ENCODE results near the gene DRD1. TPM values are rescaled to one million over a fixed set of nuclear protein-coding genes. Genes with fewer than 3 reads are reported as not detected.

The DRD1 gene
- total RNA-seq, 1 experiment from 2014 or later = 1.0 TPM

DNA sequence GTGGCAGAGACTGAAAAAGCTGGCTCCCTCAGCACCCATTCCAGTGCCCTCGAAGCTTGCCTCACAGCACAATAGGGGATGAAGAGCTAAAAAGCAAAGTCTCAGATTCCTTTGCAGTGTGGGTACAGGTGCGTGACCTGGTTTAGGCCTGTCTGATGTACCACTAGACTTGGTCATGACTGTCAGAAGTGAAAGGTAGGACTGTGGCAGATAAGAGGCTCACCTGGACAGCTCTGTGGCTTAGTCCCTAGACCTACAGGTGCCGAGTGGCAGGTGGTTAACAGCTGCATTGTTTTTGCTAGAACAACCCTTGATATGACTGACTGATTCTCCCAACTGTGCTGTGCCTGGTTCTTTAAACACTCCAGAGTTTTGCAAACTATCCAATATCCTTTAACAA, 19.7 kb upstream of the DRD1 start:
- no peak for TF ChIP-seq SIN3A (IDR thresholded peaks at IDR 0.05; ENCODE audit: borderline replicate concordance, insufficient read depth, low read depth, low read length)
- no peak for TF ChIP-seq CTCF (IDR thresholded peaks at IDR 0.05)
- Histone ChIP-seq H3K27ac (ENCODE audit: low read length) (no peak overlapping the region), H3K4me1 (ENCODE audit: control insufficient read depth, insufficient read depth, low read length) (no peaks in the 10 kb centered on the region), H3K9me3 (ENCODE audit: control insufficient read depth, insufficient read depth, low read depth, low read length) (no peaks in the 10 kb centered on the region), H3K4me3 (ENCODE audit: low read depth in 2 of 2, low read length in 2 of 2) (no peak overlapping the region), H3K27me3 (ENCODE audit: control insufficient read depth, insufficient read depth, low read length) (peaks cover 14% of the 10 kb centered on the region), H3K36me3 (ENCODE audit: control insufficient read depth, insufficient read depth, low read length) (no peaks in the 10 kb centered on the region)
- DNase-seq (ENCODE audit: low read depth, low spot score) (no peak), ATAC-seq (no peak)
- POLR2A ChIA-PET = no interaction called here
- intact Hi-C loops (cut with micrococcal nuclease; ENCODE audit: unreplicated experiment) (no loop called here), in situ Hi-C loops (cut with HindIII; ENCODE audit: low pct_unique_long_range_greater_than_20kb, low sequenced_read_pairs) (no loop called here)
- no TSS peak for BruUV-seq (replicated peaks)
- CTCF ChIA-PET = no interaction called here

- 0 out of 2 replicates have a peak, but pooled peaks cover 3% of the 10 kb centered on the region for H3K27me3 ChIP-seq (ENCODE audit: control insufficient read depth, insufficient read depth, low read length)
- H3K36me3 ChIP-seq (ENCODE audit: control insufficient read depth, insufficient read depth, low read length) = no peaks in the 10 kb centered on the region
- intact Hi-C loops (cut with micrococcal nuclease; ENCODE audit: unreplicated experiment) = no loop called here
- no peak for DNase-seq (ENCODE audit: low read depth, low spot score)
- no peak for TF ChIP-seq POLR2AphosphoS5 (IDR thresholded peaks at IDR 0.05; ENCODE audit: low read depth, low read length)
- no peak for TF ChIP-seq SIN3A (IDR thresholded peaks at IDR 0.05; ENCODE audit: borderline replicate concordance, insufficient read depth, low read depth, low read length)
- no peak for TF ChIP-seq TCF7L2 (IDR thresholded peaks at IDR 0.05; ENCODE audit: low read depth, low read length)
- no peak for TF ChIP-seq REST (IDR thresholded peaks at IDR 0.05; ENCODE audit: insufficient read depth in 1 of 2, low read depth in 2 of 2, low read length in 1 of 2)
- TF ChIP-seq CTCF (IDR thresholded peaks at IDR 0.05) = no peak
- no peak overlapping the region for H3K4me3 ChIP-seq (ENCODE audit: low read depth in 2 of 2, low read length in 2 of 2)
- no peak overlapping the region for H3K27ac ChIP-seq (ENCODE audit: low read length)
- ChIA-PET CTCF (no interaction called here), POLR2A (no interaction called here)
- H3K9me3 ChIP-seq (ENCODE audit: control insufficient read depth, insufficient read depth, low read depth, low read length) = no peaks in the 10 kb centered on the region
- no TSS peak for BruUV-seq (replicated peaks)
- in situ Hi-C loops (cut with HindIII; ENCODE audit: low pct_unique_long_range_greater_than_20kb, low sequenced_read_pairs) = no loop called here
- no peak for ATAC-seq
- no peaks in the 10 kb centered on the region for H3K4me1 ChIP-seq (ENCODE audit: control insufficient read depth, insufficient read depth, low read length)
These were observed 17.4 kb upstream of the DRD1 start for GRCh38 chr5:175461370-175461769.
